GM10266 (cell line): ENCODE results near the gene CEACAM21.
A peak's percentile ranks its signal among the peaks of the same experiment; 100 is the strongest.

Experiments
- DNase-seq: peaks from one replicate; pipeline ENCODE4 v3.0.0; 2012; ENCODE audit errors: extremely low spot score
- CTCF ChIP-seq: IDR thresholded peaks from 2 replicates; pipeline ENCODE4 v1.5.1; 2012; ENCODE audit warnings: mild to moderate bottlenecking, low read depth; ENCODE audit not compliant: control insufficient read depth, insufficient read depth; ENCODE audit errors: missing control alignments

Gene CEACAM21

DNA sequence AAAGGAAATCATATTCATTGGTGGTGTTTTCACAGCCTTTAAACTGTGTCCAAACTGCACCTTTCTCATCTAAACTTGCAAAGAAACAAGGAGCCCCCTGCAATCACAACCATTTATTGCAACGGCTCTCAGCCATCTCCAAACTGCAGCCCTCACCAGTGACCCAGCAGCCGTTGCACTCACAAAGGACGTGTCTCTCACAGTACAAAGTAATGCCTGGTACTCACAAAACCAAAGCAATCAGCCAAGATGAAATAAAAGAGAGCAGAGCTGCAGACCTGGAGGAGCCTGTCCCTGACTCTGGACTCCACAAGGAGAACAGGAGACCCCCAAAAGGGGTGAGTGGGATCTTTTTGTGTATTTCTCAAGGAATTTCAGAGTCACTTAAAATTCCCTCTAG, 20.2 kb upstream of the CEACAM21 start:
- no peak for DNase-seq
- no peak for TF ChIP-seq CTCF

- TF ChIP-seq CTCF = no peak
- DNase-seq = peak; percentile 41
Measured at GRCh38 chr19:41563854-41564514, 12.0 kb upstream of the CEACAM21 start.

DNA sequence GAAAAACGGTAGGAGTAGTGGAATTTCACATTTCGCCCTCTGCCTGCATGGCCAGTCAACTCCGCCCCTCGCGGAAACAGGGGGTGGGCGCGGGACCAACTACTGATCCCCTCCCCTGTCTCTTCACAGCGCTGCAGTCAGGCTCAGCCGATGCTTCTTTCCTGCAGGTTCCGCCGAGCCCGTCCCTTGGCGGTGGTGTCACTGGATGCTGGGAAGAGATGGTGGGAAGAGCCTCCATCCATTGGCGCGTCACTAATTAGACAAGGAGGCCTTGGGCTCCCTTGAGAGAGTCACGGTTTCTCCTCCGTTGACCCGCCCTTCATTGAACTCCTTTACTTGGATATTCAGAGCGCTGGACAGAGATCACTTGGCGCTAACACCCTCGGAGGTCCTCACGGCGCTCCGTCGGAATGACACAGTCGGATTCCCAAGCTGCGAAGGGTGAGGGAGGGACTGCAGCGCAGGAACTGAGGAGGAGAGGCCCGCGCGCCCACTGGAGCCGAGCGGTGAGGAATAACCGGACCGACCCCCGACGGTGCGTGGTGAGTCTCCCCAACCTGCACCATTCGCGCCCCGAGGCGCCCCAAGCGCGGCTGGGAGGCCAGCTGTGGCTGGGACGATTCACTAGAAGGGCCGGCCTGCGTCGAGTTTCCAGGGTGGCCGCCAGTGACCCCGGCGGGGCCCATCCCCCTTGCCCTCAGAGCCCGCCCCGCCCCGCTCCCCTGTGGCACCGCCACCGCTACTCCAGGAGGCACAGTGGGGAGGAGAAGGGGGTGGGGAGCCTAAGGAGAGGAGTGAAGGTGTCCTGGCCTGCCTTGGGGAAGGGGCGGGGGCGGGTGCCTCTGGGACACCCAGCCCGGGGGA, 11.2 kb upstream of the CEACAM21 start:
- no peak for TF ChIP-seq CTCF
- DNase-seq = no peak

DNA sequence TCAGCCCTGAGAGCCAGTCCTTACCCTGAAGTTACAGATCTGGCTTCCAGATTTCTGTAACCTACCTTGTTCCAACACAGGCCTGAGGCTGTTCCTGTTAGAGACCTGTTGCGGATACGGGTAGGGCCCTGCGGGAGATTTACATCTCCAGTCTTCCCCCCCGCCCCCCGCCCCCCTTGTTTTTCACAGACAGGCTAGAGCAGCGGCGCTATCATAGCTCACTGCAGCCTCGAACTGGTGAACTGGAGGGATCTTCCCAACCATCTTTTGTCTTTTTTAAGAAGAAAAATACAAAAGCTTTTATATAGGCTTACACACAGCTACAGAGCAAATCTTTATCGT, 10.6 kb upstream of the CEACAM21 start:
- DNase-seq = no peak
- TF ChIP-seq CTCF = no peak

DNA sequence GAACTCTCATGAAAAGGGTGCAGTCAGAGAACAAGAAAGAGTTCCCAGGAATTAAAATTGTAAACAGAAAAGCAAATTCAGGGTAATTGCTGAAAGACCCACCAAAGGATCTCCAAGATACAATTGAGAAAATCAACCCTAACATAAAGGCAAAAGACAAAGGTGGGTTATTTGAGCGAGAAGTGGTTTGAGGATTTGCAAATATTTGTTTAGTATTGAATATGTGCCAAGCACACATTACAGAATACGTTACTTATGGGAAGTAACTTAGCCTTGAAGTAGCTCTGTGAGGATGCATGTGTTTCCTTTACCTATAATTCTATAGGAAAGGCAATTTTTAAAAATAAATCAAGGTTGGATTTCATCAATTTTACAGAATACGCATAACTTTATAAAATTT, 10.0 kb upstream of the CEACAM21 start:
- no peak for DNase-seq
- TF ChIP-seq CTCF = no peak

DNA sequence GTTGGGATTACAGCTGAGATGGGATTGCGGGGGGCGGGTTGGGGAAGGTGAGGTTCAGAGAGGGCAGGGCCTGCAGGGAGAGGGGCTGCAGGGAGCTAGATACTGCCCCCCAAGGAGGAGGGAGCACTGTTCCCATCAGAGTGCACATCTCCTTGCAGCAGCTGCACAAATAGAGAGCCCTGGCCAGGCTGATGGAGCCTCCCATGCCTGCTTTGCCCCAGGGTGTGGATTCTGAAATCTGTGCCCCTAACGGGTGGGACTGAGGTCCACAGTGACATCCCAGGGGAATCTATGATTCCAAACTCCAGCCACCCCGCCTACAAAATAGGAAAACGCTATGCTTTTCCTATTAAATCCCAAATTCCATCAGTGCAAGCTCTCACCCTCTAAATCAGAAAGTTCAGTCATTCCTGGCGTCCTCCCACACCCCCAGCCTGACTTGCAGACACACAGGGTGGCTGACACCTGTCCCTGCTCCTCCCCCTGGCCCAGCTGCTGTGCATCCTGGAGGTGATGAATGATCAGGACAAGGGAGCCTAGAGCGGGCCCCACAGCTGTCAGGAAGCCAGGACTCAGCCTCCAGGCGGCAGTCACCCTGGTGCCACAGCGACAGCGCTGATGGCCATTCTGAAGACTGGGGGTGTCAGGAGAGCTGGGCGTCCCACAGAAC, 6.3 kb upstream of the CEACAM21 start:
- DNase-seq = no peak
- TF ChIP-seq CTCF = no peak

- no peak for TF ChIP-seq CTCF
- DNase-seq = no peak
Measured at GRCh38 chr19:41570179-41570578, 5.8 kb upstream of the CEACAM21 start.
